HCT116 (cell line): Measurements from ENCODE around the gene KCNQ4. TPM values are rescaled to one million over a fixed set of nuclear protein-coding genes. Genes with fewer than 3 reads are reported as not detected.

Source experiments
- ATAC-seq: fragments of 200-7000 bp; cut with Tn5 transposase; 2 replicates; pipeline ENCODE4 v1.9.1; 2020; ENCODE audit warnings: mild to moderate bottlenecking, moderate library complexity
- BruUV-seq: library from RNA; stranded (reverse); fragments of 400-500 nt; replicated peaks from 2 replicates; lab custom pipeline; 2021; lab: Mats Ljungman, UMichigan
- CTCF ChIA-PET: fragments of 300-600 bp; sonication (Branson Sonifier 250); formaldehyde crosslinking; loops from one replicate; lab custom pipeline; 2021; ENCODE audit warnings: antibody characterized with exemption; lab: Charles Lee
- POLR2A ChIA-PET: fragments of 300-600, 350-600 bp; sonication (Branson Sonifier 250); formaldehyde crosslinking; loops from one replicate; lab custom pipeline; 2021; ENCODE audit warnings: antibody characterized with exemption; lab: Charles Lee
- RAD21 ChIA-PET, 2 experiments: fragments of 300-600 bp; sonication (Branson Sonifier 250); formaldehyde crosslinking; loops; one replicate each; lab custom pipeline; 2023; ENCODE audit warnings: low total read pairs in 2 of 2; ENCODE audit not compliant: uncharacterized antibody in 2 of 2, unreplicated experiment in 2 of 2, low non-redundant PET in 1 of 2; lab: Charles Lee
- DNase-seq: peaks from one replicate; pipeline ENCODE4 v3.0.0-alpha.2; 2010; ENCODE audit warnings: low read depth, low spot score
- H2AFZ ChIP-seq: fragments of 200-600 bp; shearing (Covaris generic), sonication (generic); 2 replicates; pipeline ENCODE4 v1.6.1; 2017; ENCODE audit warnings: low read depth, mixed run types, mixed read lengths, antibody characterized with exemption, low read length; ENCODE audit not compliant: poor library complexity, severe bottlenecking
- H3K27ac ChIP-seq: 2 replicates; pipeline ENCODE4 v1.5.1; 2012; ENCODE audit warnings: low read depth, low read length
- H3K27me3 ChIP-seq: fragments of 200-600 bp; sonication (generic); 2 replicates; pipeline ENCODE4 v1.6.1; 2016; ENCODE audit warnings: mixed run types, low read length, mixed read lengths; ENCODE audit not compliant: insufficient read depth
- H3K36me3 ChIP-seq, 2 experiments: fragments of 200-500 bp in 1 of 2; fragments of 200-600 bp in 1 of 2; sonication (Bioruptor generic) in 1 of 2; sonication (generic) in 1 of 2; 2 replicates each; pipeline versions ENCODE4 v1.5.1 to v1.6.1; 2014 to 2016; ENCODE audit warnings: low read length in 2 of 2, inconsistent platforms in 1 of 2, mixed read lengths in 1 of 2, mixed run types in 1 of 2; ENCODE audit not compliant: insufficient read depth in 2 of 2, control insufficient read depth in 1 of 2
- H3K4me1 ChIP-seq, 2 experiments: fragments of 200-600 bp in 1 of 2; sonication (generic) in 1 of 2; 2 replicates each; pipeline versions ENCODE4 v1.5.1 to v1.6.1; 2012 to 2017; ENCODE audit warnings: low read length in 2 of 2, inconsistent platforms in 1 of 2, mild to moderate bottlenecking in 1 of 2, mixed read lengths in 1 of 2, mixed run types in 1 of 2, moderate library complexity in 1 of 2; ENCODE audit not compliant: insufficient read depth in 2 of 2, control insufficient read depth in 1 of 2
- H3K4me2 ChIP-seq: fragments of 200-600 bp; sonication (generic); 2 replicates; pipeline ENCODE4 v1.6.1; 2017; ENCODE audit warnings: mixed run types, low read length, mixed read lengths
- H3K4me3 ChIP-seq, 2 experiments: fragments of 200-600 bp in 1 of 2; sonication (generic) in 1 of 2; replicated peaks in 1 of 2; 2 replicates each; pipeline ENCODE4 v1.5.1; 2011 to 2016; ENCODE audit warnings: low read length in 2 of 2, control low read depth in 1 of 2, low read depth in 1 of 2, mild to moderate bottlenecking in 1 of 2, mixed read lengths in 1 of 2, mixed run types in 1 of 2
- H3K79me2 ChIP-seq: fragments of 200-600 bp; sonication (generic); 2 replicates; pipeline ENCODE4 v1.6.1; 2017; ENCODE audit warnings: mild to moderate bottlenecking, mixed run types, low read length, moderate library complexity, mixed read lengths; ENCODE audit not compliant: insufficient read depth
- H3K9ac ChIP-seq: fragments of 200-600 bp; sonication (generic); 2 replicates; pipeline ENCODE4 v1.6.1; 2016; ENCODE audit warnings: low read length, mixed read lengths
- H3K9me2 ChIP-seq: fragments of 200-600 bp; sonication (generic), shearing (Covaris generic); 2 replicates; pipeline ENCODE4 v1.6.1; 2017; ENCODE audit warnings: mixed run types, mild to moderate bottlenecking, moderate library complexity; ENCODE audit not compliant: insufficient read depth
- H3K9me3 ChIP-seq, 2 experiments: fragments of 200-500 bp in 1 of 2; fragments of 200-600 bp in 1 of 2; sonication (Bioruptor generic) in 1 of 2; sonication (generic) in 1 of 2; 2 replicates each; pipeline ENCODE4 v1.6.1; 2014 to 2017; ENCODE audit warnings: low read length in 2 of 2, mixed read lengths in 2 of 2, inconsistent platforms in 1 of 2, low read depth in 1 of 2, mild to moderate bottlenecking in 1 of 2, mixed run types in 1 of 2, moderate library complexity in 1 of 2; ENCODE audit not compliant: control insufficient read depth in 1 of 2, insufficient read depth in 1 of 2
- H4K20me1 ChIP-seq: fragments of 200-600 bp; sonication (generic), shearing (Covaris generic); 2 replicates; pipeline ENCODE4 v1.6.1; 2017; ENCODE audit warnings: mixed run types, mild to moderate bottlenecking, moderate library complexity; ENCODE audit not compliant: insufficient read depth
- ATF3 ChIP-seq: IDR thresholded peaks from 2 replicates; pipeline ENCODE4 v1.6.1; 2012
- CEBPB ChIP-seq: IDR thresholded peaks from 2 replicates; pipeline ENCODE4 v1.6.1; 2012; ENCODE audit warnings: low read depth
- EZH2phosphoT487 ChIP-seq: fragments of 200-600 bp; IDR thresholded peaks from 2 replicates; pipeline ENCODE4 v1.6.1; 2018; ENCODE audit warnings: antibody characterized with exemption, borderline replicate concordance
- FOSL1 ChIP-seq: IDR thresholded peaks from 2 replicates; pipeline ENCODE4 v1.6.1; 2012; ENCODE audit warnings: low read depth
- JUND ChIP-seq: IDR thresholded peaks from 2 replicates; pipeline ENCODE4 v1.6.1; 2012
- POLR2AphosphoS5 ChIP-seq: IDR thresholded peaks from 2 replicates; pipeline ENCODE4 v1.6.1; 2011; ENCODE audit warnings: mild to moderate bottlenecking, low read depth, low read length, moderate library complexity
- SP1 ChIP-seq: IDR thresholded peaks from 2 replicates; pipeline ENCODE4 v1.6.1; 2012; ENCODE audit warnings: low read depth
- SRF ChIP-seq: IDR thresholded peaks from 2 replicates; pipeline ENCODE4 v1.6.1; 2012; ENCODE audit warnings: low read depth
- TCF7L2 ChIP-seq: IDR thresholded peaks from 2 replicates; pipeline ENCODE4 v1.7.0; 2011; ENCODE audit warnings: borderline replicate concordance, inconsistent platforms; ENCODE audit not compliant: insufficient read depth, insufficient read length; ENCODE audit errors: extremely low read depth
- ZBTB33 ChIP-seq: IDR thresholded peaks from 2 replicates; pipeline ENCODE4 v1.6.1; 2011; ENCODE audit warnings: mild to moderate bottlenecking, low read length, moderate library complexity; ENCODE audit not compliant: insufficient replicate concordance; ENCODE audit errors: extremely low read depth
- intact Hi-C: fragments of 100-400 bp; cut with micrococcal nuclease; formaldehyde crosslinking; loops from 2 replicates; pipeline ENCODE4 v1.10.0; 2022
- total RNA-seq: library from RNA; stranded (reverse); gene quantifications from one replicate; pipeline ENCODE4 v1.2.1, GENCODE V29; 2021; ENCODE audit not compliant: unreplicated experiment
- TF ChIP-seq, protein P1 (sequence below), 3 experiments: fragments of 200-600 bp in 1 of 3; sonication (generic) in 1 of 3; IDR thresholded peaks in 2 of 3; conservative IDR thresholded peaks in 1 of 3; 2 replicates each; pipeline ENCODE4 v1.5.1; 2012 to 2017; ENCODE audit warnings: low read depth in 2 of 3, low read length in 2 of 3, antibody characterized with exemption in 1 of 3, borderline replicate concordance in 1 of 3, control low read depth in 1 of 3, mild to moderate bottlenecking in 1 of 3, mixed read lengths in 1 of 3, mixed run types in 1 of 3, moderate library complexity in 1 of 3; ENCODE audit not compliant: insufficient read depth in 1 of 3
- TF ChIP-seq, protein P2 (sequence below): IDR thresholded peaks from 2 replicates; pipeline ENCODE4 v1.6.1; 2012

KCNQ4 gene
- total RNA-seq, 1 experiment from 2014 or later, result 4.1 TPM

- TF ChIP-seq, protein P1, sequence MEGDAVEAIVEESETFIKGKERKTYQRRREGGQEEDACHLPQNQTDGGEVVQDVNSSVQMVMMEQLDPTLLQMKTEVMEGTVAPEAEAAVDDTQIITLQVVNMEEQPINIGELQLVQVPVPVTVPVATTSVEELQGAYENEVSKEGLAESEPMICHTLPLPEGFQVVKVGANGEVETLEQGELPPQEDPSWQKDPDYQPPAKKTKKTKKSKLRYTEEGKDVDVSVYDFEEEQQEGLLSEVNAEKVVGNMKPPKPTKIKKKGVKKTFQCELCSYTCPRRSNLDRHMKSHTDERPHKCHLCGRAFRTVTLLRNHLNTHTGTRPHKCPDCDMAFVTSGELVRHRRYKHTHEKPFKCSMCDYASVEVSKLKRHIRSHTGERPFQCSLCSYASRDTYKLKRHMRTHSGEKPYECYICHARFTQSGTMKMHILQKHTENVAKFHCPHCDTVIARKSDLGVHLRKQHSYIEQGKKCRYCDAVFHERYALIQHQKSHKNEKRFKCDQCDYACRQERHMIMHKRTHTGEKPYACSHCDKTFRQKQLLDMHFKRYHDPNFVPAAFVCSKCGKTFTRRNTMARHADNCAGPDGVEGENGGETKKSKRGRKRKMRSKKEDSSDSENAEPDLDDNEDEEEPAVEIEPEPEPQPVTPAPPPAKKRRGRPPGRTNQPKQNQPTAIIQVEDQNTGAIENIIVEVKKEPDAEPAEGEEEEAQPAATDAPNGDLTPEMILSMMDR (IDR thresholded peaks at IDR 0.05 in 2 of 3, conservative IDR thresholded peaks at IDR 0.05 in 1 of 3; ENCODE audit: borderline replicate concordance in 1 of 3, insufficient read depth in 1 of 3, low read depth in 2 of 3, low read length in 2 of 3), result no peak
- TF ChIP-seq SP1, result no peak
- TF ChIP-seq ZBTB33, result no peak
- TF ChIP-seq, protein P2, sequence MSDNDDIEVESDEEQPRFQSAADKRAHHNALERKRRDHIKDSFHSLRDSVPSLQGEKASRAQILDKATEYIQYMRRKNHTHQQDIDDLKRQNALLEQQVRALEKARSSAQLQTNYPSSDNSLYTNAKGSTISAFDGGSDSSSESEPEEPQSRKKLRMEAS, result no peak
Measured at GRCh38 chr1:40740039-40740996, 43.3 kb upstream of the KCNQ4 start (continued).

GRCh38 chr1:40740997-40741736, 42.4 kb upstream of the KCNQ4 start:
- Histone ChIP-seq H3K4me3 (no peak overlapping the region), H2AFZ (no peak overlapping the region), H3K4me2 (no peak overlapping the region), H4K20me1 (no peaks in the 10 kb centered on the region), H3K27me3 (no peaks in the 10 kb centered on the region), H3K9me3 (no peaks in the 10 kb centered on the region), H3K36me3 (peaks cover 2 to 14% of the 10 kb centered on the region in 2 experiments; a peak in 3 of 4 replicates), H3K4me1 (no peaks in the 10 kb centered on the region), H3K27ac (no peak overlapping the region), H3K9ac (no peak overlapping the region), H3K9me2 (no peaks in the 10 kb centered on the region), H3K79me2 (peaks cover 34% of the 10 kb centered on the region)
- ChIA-PET CTCF (no interaction called here), RAD21 (no interaction called here), POLR2A (no interaction called here)
- BruUV-seq, result no TSS peak
- DNase-seq, result no peak
- no peak for ATAC-seq
- intact Hi-C loops, result no loop called here
- TF ChIP-seq TCF7L2 (no peak), EZH2phosphoT487 (no peak), CEBPB (no peak), SRF (no peak), JUND (no peak), POLR2AphosphoS5 (no peak), FOSL1 (no peak), SP1 (no peak), ZBTB33 (no peak), ATF3 (no peak)
- TF ChIP-seq, protein P2, result no peak
